ENCODE results near the gene DAPK2.

DNA sequence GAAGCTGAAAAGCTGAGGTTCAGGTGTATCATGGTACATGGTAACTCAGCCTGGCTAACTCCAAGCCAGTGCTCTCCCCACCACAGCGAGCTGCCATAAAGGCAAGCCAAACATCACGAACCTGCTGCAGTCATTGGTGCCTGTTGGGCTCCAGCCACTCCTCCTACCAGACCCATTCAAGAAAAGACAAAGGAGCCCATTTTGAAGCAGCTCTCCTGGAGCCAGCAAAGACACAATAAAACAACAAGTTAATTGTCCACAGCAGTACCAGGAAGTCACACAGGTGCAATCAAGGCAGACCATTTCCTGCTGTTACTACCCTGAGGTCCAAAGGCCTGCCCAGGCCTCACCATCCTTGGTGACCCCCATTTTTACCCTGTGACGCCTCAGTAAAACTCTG is 77.6 kb downstream of the DAPK2 start:
- TF ChIP-seq EZH2phosphoT487 (IDR thresholded peaks at IDR 0.05; ENCODE audit: insufficient read depth, low read depth) (no peak), EZH2 (IDR thresholded peaks at IDR 0.05; ENCODE audit: insufficient read depth, poor library complexity, severe bottlenecking) (no peak)

All from GM23248 (cell line).